Limb (tissue), 2 donors: ENCODE measurements around the gene FAM72A.
"Not testable (repeated sequence)": the region's sequence is repeated elsewhere in the genome, so short reads cannot be mapped to it uniquely, and the experiment has no call there.

Experiments
- DNase-seq, 2 donors: peaks; one replicate each; pipeline ENCODE4 v3.0.0-alpha.2; 2016; ENCODE audit errors: extremely low spot score in 2 of 2

Gene FAM72A

DNA sequence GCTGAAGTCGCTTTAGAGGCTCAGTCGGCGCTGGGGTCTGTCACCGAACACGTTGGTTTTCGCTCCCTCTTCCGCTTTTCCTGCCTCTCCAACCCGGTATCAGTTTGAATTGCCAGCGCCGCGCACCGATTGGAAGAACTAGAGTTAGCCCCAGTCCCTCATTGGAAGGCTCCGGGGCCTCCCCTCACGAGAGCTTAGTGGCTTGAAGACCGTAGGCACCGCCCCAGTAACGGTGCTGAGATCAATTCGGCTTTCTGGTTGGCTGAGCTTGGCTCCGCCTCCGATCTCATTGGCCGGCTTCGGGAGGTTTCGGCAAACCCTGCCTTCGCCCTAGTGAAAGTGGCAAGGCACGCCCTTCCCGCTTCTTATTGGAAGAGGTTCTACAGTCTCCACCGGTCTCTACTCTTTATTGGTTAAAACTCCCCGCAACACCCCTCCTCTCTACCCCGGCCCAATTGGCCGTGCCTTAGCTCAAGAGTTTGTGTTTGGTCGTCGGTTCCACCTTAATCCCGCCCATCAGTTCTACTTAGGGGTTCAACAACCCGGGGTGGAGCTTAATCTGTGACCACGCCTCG lies at the start of gene FAM72A:
Gene FAM72A, minus strand, starts transcription at position 51 of the 575 bp plus-strand sequence. CDS start 814 bp downstream, outside the sequence.
- DNase-seq: peak; percentile 95 to 99

DNA sequence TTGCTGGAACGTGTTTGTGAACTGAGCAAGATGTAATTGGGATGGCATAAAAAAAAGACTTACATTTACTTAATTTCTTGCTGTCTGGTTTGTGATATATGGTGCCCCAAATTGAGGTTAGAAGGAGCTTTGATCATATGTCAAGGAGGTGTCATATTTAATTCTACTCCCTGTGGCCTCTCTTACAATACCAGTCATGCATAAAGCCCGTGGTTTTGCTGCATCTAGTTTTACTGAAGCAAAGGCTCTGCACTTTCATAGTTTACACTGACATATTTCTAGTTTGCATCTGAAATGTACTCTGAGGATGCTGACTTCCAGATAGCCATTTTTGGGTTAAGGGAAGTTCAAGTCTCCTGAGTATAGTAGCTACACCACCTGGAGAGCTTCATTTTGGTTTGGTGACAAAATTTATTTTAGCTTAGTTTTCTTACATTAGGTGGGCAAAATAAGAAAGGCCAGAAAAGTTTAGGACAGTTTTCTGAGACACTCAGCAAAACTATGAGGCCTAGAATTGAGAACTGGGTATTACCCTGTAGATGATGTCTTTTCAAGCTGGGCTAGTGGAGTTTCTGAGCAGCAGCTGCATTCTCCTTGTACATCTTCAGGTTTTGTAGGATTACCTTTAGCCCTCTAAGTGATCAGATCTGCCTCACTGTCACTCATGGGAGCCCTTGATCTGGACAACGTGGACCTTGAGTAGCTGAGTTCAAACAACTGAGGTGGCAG lies 48.5 kb upstream of the FAM72A start:
- not testable (repeated sequence) for DNase-seq

DNA sequence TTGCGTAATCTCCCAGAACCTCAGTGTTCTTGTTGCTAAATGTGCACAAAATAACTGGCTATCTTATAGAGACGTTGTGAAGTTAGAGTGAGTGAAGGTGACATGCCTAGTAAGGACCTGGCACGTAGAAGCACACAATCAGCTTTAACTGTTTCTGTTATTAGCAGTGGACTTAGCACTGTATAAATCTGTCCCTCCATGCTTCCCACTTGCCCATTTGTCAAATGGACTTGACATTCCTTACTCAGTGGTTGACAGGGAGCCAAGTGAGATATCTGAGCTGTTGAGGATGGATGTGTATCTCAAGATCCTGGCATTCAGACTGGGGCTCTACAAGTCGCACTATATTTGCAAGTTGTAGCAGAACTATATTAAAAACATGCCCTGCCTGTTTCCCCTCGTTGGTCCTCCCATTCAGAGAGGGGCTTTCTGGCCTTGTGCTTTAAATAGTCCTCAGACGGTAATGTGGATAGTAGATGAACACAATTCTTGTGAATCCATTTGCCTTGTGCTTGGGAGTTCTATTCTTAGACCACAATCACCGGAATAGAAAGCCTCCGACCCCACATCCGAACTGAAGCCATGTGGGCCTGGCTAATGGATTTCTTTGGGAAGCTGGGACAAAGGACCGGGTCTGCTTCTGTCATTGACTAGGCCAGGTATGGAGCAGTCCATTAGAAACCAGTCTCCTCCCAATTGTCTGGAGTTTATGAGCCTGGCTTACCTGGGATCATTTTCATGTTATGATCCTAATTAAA lies 43.7 kb upstream of the FAM72A start:
- DNase-seq: not testable (repeated sequence)

DNA sequence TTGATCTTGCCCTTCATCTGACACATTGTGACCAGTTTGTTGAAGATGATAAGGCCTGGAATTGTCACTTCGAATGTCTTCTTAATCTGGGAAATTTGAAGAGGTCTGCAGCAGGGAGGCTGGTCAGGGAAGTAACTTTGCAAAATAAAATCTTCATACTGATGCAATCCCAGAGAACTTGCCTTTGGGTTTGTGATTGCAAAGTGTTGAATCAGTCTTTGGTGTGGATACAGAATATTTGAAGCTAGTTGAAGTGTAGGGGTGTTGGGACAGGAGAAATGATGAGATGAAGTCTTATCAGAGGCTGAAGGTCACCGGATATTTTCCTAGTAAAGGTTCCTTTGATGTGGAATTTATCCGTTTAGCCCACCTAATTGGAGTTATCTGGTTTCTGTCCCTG lies 42.8 kb upstream of the FAM72A start:
- not testable (repeated sequence) for DNase-seq

DNA sequence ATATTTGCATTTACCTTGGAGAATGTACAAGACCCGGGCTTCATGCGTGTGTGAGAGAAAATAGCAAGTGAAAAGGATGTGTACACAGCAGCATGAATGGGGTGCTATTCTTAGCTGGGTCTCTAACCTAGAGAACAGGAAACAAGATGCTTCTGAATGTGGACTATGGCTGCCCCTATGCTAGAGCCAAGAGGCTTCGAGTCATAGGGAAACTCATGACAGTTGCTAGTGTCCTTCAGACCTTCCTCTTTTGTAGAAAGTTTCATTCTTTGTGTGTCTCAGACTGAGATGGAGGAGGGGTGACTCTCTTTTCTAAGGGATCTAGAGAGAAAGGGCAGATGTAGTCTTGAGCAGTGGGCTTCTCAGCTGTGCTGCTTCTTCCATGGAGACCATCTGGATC lies 40.7 kb upstream of the FAM72A start:
- DNase-seq: not testable (repeated sequence)

DNA sequence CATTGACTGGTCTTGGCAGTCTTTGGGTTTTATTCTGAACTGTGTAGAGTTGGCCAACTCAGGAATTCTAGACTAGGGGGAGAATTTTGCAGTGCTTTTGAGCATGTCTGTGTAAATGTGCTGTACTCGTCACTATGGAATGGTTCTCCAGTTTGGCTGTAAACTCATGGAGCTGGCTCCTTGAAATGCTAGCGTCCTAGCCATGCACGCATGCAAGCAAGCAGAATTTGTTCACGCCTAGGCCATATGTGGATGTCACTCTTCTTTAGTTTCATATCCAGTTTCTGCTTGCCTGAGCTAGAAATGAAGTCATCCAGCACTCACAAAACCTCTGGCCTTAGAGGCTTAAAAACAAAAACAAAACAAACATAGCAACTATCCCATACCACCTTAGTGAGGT lies 37.6 kb upstream of the FAM72A start:
- peak in 1 of 2 donors; percentile 0 for DNase-seq

DNA sequence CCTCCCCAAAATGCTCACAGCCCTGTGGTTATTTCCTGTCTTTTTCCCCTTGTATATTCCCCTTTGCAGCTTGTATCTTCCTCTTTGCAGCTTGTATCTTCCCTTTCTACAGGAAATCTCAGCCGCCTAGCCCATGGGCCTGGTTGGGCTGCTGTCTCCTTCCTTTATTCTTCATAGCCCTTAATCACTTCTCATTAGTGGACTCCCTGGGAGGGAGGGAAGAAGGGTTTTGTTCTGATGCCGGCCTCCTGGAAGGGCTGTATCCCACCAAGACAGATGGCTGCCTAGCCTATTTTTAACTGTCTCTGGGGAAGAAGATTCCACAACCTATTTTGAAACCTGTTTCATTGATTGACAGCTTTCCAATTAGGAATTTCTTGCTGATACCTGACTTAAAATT lies 32.6 kb upstream of the FAM72A start:
- DNase-seq: not testable (repeated sequence)

DNA sequence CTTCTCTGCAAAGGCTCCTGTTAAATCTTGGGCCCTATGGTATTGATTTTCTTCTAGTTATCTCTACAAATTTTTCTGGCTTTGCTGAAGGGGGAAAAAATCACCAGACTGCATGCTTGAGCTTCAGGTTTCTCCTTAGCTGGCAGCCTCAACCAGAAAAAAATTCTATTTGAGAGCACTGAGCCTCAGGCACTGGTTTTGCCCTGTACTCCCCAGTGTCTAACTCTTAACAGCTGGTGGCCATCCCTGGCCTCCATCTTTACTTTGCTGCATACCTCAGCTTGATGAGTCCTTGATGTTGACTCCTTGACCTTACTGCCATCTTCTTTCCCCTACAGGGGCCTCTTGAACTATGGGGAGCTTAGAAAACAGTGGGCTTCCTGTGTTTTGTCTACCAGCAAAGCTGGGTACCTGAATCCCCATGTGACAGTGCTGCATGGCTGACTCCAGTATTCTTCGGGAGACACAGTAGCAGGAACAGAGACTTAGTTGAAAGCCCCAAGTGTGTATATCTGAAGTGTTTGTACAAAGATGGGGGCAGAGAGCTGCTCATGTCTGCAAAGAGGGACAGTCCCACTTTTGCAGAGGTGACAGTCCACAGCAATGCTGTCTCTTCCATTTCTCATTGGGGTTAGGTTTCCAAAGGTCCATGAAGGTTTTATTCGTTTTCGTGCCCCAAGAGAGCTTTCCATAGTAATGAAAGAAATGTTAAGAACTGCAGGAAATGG lies 31.7 kb upstream of the FAM72A start:
- not testable (repeated sequence) for DNase-seq

DNA sequence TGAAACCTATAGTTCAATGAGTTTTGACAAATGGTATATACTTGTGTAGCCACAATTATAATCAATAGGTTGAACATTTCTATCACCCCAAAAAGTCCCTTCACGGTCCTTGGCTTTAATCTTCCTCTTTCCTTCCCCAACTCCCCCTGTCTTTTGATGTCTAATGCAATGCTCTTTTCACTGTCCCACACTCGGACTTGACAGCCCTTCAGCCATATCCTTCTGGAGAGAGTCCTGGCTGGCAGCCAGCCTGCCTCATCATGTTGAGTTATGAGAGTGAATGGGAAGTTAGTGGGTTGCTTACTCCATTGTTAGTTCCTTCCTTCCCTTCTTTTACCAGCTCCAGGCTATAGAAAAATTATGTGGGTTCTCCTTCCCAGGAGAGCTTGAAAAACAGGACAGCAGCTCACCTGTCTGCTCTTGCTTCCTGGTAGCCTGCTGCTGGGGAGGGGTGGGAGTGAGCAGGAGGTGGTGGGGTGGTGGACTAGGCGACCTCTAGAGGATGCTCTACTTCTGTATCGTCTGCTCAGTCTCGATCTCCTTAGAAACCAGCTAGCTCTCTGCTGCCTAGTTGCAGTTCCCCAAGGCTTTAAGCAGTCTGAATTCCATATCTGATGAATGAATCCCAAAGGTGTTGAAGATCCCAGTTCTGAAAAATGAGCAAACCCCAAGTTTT lies 30.5 kb upstream of the FAM72A start:
- DNase-seq: not testable (repeated sequence)

DNA sequence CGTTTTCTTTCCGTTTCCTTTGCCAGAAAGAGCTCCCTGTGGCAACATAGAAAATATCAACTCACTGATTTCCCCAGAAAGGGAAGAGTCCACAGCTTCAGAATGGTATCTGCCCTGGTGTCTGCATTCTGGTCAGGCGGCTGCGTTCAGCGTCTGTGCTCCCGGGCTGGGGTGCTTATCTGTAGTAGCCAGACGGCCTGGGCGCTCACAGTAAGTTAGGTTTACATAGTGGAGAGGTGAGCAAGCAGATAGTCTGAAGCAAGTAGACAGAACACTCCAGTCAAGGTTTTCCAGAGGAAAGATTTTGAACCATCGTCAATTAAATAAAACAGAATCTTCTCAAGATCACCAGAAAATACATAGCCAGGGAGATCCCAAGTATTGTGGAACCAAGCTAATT lies 29.4 kb upstream of the FAM72A start:
- not testable (repeated sequence) for DNase-seq

DNA sequence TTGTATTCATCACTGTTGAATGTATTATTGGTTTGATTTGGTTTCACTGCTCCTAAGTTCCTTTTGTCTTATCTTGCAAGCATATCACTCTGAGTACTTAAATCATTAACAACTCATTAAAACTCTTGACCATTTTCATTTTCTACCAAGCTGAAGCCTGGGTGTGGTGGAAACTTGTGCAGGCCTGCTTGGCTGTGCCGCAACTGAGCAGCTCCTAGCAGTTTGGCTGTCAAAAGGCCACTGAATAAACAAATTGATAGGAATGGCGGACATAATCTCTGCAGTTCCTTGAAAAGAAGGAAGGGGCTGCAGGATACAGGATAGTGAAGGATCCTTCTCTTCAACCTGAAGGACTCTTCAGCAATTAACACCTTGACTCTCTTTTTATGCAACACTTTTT lies 26.6 kb upstream of the FAM72A start:
- not testable (repeated sequence) for DNase-seq

DNA sequence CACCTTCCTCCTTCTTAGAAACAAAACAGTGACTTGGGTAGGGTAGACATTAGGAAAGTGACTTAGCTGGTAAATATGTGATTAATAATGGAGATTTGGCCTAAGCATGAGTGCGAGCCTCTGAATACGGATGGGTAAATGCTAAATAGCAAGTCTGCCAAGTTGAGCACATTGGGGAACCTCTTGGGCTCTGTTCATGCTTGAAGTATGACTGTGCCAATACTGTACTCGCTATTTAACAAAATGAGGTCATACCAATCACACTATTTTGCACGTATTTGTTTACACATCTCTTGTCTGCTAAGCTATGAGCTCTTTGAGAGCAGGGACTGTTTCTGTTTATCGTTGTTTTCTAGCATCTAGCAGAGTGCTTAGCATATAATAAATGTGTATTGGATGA lies 24.2 kb upstream of the FAM72A start:
- not testable (repeated sequence) for DNase-seq

DNA sequence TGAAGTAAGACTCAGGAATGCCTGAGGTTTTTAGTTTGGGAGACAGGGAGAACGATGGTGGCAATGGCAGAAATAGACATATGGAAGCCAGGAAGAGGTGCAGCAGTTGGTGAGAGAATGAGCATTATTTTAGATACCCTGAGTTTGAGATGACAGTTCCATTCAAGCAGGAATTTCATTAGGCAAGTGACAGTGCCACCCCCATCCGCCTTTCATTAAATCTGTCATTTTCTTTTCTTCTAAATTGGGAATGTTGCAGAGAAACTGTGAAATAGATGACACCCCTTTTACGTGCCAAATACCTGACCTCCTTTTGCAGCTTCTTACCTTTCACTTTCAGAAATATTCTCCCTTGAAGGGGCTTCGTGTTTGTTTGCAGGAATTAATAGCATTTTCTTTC lies 22.7 kb upstream of the FAM72A start:
- DNase-seq: not testable (repeated sequence)

DNA sequence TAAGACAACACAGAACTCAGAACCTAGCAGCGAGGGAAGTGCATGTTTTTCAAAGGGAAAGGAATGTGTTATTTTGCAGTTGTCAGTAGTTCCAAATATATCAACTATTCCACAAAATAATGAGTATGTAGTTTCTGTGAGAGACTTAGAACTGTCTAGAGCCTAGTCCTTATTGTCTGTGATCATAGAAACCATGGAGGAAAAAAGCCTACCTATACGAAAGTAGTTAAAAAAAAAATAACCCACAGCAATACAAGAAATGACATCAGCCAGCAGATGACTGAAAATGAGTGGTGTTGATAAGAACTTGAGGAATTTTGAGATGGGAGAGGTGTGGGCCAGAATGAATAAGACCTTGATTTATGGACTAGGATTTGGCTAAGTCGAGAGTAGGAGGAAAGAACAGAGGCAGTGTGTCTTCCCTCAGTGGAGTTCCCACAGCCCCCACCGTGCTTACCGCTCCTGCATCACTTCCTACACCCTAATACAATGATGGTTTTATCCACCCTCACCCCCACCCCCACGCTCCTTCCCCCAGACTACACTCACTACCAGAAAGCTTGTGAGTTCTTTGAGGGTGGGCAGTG lies 21.6 kb upstream of the FAM72A start:
- DNase-seq: not testable (repeated sequence)

DNA sequence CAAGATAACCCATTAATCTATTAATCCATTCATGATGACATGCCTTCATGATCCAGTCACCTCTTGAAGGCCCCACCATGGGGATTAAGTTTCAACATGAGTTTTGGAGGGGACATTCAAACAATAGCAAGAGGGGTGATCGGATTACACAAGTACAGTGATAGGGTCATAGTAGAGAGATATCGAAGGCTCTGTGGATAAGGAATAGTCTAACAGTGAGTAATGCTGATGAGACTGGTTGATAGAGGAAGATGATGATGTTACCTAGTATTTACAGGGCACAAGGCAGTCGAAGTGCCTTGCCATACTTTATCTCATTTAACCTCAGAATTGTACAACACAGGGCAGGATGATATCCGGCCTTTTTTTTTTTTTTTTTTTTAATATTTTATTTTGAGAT lies 18.9 kb upstream of the FAM72A start:
- not testable (repeated sequence) for DNase-seq

DNA sequence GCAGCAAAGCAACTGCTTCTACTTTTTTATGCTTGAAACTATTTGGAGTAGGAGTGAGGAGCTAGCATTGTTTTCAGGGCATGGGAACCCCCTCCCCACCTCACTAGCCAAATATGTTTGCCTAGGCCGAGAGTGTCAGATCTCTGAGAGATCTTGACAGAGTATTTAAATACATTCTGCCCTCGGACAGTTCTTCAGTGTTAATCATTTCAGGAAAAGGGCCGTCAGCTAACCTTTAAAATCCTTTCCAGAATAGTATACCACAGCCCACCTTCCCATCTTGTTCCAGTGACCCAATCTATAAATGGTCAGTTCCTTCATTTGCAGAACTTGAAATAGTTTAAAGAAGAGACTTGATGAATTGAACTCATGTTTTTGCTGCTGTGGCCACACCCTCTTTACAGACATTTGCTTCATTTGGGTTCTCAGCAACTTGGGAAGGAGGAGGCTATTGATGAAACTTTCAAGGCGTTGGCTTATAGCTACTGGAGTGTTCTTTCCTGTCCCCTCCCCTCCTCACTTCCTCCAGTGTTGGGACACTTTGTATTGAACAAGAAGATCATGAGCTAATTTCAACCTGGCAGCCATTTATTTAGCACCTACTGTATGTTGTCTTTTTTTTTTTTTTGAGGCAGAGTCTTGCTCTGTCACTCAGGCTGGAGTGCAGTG lies 17.8 kb upstream of the FAM72A start:
- not testable (repeated sequence) for DNase-seq

DNA sequence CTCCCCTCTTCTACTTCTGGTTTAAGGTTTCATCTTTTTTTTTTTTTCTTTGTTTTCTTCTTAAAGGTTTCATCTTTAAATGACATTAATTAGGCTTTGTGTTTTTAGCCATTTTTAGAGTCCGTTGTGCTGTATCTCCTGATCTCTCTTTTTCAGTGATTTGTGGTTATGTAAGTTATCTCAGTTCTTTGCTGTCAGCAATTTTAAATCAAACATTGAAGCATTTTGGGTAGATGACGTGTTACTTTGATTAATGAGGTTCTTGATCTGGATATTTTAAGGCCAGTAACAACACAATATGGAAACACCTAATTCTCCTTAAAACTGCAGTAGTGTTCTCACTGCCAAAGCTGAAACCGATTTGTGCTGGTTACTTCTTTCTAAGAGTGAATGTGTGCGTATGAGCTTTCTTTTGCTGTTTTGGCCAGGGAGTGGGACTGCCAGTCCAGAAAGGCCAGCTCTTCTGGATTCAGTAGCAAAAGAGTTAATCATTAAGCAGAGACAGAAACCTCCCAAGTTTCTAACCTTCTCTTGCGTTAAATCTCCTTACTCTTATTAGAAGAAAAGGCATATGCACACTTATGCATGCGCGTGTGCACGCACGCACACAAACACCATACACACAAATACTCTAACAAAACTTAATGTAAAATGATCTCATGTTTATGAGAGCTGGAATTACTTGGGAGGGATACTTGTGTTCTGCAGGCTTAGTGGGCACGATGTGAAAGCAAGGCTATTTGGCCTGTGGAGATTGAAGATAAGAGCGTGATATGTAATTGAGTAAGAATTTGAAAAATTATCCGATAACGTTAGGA lies 17.1 kb upstream of the FAM72A start:
- not testable (repeated sequence) for DNase-seq

DNA sequence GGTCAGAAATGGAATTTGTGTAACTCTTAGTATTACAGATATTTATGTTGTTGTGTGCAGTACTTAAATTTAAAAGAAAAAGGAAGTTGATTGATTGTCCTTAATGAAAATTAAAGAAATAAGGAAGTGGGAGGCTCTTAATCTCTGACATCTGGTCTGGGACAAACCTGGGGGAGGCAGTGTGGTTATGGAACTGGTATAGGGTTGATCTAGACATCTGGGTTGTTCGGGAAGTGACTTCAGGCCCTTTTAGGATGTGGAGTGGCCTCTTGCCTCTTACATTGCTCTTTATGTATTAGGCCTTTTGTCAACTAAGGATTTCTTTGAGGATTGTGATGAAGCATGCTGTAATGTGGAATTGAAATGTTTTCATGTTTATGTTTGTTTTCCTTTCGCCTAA lies 16.1 kb upstream of the FAM72A start:
- DNase-seq: not testable (repeated sequence)

DNA sequence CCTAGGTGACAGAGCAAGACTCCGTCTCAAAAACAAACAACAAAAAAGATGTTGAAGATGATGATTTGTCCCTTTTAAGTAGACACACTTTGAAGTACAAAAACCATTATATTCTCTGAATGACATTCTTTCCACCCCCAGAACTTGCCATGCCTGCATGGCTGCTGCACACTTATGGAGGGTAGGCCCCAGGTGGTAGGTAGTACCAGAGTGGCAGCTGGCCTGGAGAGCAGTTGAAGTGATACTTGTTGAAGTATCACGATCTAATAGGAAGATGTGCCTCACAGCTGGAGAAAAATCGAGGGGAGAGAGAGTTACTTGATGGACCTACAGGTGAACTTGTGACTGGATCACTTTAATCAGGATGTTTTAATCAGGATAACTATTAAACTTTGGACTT lies 15.6 kb upstream of the FAM72A start:
- DNase-seq: not testable (repeated sequence)
